ELF-1 (cell line): Measurements from ENCODE around the gene SLC35G3.
"Not testable (repeated sequence)": the region's sequence is repeated elsewhere in the genome, so short reads cannot be mapped to it uniquely, and the experiment has no call there.

ENCODE experiments used
- DNase-seq: peaks from one replicate; pipeline ENCODE4 v3.0.0-alpha.2; 2016; ENCODE audit warnings: low read depth, low spot score

The SLC35G3 gene

DNA sequence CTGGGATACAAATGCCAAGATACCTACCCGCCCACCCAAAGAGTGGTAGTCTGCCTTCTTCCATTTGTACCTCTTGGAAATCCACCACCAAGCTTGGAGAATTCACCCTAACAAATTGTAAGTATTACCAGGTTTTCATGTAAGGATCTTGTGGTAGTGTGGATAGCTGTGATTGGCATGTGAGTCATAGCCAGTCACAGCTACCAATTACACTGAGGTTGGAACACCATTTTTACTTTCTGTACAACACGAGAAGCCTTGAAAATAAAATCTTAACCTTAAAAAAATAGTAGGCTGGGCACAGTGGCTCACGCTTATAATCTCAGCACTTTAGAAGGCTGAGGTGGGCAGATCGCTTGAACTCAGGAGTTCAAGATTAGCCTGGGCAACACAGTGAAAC, 18.5 kb upstream of the SLC35G3 start:
- no peak for DNase-seq

DNA sequence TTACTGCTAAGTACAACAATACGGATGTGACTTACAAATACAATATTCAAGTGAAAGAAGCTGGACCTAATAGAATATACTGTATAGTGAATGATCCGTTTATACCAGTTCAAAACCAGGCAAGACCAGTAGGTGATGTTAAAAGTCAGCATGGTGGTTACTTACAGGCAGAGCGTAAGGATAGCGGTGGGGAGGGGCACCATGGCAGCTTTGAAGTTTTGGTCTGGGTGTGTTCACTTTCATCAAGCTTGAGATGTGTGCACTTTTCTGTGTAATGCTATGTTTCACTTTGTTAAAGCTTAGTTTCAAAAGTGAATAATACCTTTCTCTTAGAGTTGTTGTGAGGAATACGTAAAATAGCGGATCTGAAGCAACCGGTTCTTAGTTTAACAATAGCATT, 16.5 kb upstream of the SLC35G3 start:
- no peak for DNase-seq

DNA sequence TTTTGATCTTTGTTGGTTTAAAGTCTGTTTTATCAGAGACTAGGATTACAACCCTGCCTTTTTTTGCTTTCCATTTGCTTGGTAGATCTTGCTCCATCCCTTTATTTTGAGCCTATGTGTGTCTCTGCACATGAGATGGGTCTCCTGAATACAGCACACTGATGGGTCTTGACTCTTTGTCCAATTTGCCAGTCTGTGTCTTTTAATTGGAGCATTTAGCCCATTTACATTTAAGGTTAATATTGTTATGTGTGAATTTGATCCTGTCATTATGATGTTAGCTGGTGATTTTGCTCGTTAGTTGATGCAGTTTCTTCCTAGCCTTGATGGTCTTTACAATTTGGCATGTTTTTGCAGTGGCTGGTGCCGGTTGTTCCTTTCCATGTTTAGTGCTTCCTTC, 8.4 kb upstream of the SLC35G3 start:
- not testable (repeated sequence) for DNase-seq

DNA sequence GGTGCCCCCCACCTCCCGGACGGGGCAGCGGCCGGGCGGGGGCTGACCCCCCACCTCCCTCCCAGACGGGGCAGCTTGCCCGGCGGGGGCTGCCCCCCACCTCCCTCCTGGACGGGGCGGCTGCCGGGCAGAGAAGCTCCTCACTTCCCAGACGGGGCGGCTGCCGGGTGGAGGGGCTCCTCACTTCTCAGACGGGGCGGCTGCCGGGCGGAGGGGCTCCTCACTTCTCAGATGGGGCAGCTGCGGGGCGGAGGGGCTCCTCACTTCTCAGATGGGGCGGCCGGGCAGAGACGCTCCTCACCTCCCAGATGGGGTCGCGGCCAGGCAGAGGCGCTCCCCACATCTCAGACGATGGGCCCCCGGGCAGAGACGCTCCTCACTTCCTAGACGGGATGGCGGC, 869 bp upstream of the SLC35G3 start:
- DNase-seq: not testable (repeated sequence)

DNA sequence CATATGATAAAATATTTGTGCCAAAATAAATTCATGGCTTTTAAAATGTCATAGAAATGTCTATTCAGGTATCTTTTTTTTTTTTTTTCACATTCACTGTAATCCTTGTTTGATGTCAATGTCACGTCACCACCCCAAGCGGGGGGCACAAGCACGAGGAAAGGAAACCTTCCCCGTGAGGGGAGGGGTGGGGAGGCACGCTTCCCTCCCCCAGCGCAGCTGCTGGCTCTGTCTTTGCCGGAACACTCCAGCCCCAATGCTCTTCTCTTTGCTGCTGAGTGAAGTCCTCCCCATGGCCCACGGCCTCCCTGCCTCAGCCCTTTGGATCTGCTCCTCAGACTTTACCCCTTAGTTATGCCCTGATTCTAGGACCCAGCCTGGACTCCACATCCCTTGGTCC, 1.5 kb downstream of the SLC35G3 start:
- DNase-seq: no peak

DNA sequence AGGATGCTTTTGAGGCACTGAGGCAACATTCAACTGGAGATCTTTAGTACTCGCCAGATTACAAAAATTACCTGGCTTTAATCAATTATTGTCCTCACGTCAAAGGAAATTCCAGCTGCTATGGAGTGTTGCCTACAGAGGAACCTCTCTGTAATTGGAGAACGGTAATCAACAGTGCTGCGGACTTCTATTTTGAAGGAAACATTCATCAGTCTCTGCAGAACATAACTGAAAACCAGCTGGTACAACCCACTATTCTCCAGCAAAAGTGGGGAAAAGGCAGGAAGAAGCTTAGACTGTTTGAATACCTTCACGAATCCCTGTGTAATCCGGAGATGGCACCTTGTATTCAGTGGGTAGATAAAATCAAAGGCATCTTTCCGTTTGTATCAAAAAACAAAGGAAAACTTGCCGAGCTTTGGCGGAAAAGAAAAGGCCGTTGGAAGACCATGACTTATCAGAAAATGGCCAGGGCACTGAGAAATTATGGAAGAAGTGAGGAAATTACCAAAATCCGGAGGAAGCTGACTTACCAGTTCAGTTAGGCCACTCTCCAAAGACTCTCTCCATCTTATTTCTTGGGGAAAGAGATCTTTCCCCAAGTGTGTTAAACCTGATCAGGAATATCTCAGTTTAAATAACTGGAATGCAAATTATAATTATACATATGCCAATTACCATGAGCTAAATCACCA, 3.0 kb downstream of the SLC35G3 start:
- DNase-seq: no peak

DNA sequence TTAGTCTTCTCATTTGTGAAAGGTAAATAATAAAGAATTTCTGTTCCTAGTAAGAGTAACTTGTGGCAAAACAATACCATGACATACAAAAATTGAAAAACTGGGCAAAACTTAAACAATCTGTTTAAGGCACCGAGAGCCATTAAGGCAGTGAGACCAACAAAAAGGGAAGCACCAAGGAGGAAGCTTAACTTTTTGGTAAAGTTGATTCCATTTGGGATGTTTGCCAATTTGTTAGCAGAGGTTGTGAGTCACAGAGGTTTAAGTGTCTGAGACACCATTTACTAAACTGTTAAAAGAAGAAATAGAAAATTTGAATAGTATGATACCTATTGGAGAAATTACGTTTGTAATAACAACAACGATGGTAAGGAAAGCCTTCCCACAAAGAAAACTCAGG, 4.9 kb downstream of the SLC35G3 start:
- DNase-seq: no peak

DNA sequence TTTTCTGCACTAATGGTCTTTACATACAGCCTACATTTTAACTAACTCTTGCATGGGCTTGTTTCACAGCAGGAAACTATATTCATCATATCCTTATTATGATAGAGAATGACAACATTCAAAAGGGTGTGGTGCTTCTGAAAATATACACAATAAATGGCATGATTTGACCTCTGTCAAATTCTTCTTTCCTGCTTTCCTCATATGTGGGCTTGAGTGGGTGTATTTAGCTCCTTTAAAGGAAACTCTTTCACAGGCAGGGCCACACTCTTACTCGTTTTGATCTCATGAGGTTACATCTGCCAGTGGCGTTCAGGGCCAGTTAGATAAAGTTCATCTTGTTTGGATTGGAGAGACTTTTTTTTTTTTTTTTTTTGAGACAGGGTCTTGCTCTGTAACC, 6.1 kb downstream of the SLC35G3 start:
- DNase-seq: no peak

DNA sequence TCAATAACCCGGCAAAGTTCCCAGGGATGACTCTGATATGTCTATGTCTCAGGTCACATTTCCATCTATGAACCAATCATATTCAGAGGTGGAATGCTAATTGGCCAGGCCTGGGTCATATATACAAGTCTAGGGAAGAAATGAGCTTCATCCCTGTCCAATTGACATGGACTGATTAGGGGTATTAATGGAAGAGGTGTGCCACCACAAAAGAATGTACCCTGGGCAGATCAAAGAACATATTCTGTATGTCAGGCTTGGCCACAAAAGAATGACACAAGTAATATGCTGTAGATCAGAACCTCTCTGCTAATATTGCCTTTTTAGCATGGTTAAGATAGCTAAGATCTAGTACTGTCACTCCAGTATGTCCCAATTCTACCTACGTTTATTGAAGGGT, 6.7 kb downstream of the SLC35G3 start:
- no peak for DNase-seq

DNA sequence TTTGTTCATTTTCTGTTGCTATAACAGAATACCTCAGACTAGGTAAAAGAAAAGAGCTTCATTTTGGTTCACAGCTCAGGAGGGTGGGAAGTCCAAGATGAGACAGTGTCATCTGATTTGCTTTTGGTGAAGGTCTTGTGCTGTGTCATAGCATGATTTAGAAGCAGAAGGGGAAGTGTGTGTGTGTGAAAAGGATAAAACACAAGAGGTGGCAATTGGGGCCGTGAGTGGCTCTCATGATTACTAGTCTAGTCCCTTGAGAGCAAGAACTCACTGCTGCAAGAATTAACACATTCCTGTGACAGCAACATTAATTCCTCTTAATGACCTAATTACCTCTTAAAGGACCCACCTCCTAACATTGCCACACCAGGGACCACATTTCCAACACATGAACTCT, 8.3 kb downstream of the SLC35G3 start:
- no peak for DNase-seq

DNA sequence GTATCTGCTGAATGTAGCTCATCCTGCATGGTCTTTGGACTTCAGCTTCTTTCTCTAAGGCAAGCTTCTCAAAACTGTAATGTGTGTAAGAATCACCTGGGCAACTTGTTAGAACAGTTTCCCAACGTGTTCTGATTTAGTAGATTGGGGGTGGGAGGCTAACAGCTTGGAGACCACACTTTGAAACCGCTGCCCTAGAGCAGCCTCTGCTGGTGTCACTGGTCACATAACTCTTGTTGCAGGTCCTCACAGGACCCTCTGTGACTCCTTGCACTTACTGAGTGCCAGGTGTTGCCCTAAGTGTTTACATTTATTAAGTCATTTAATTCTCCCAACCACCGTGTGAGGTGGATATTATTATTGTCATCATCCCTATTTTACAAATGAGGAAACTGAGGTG, 9.9 kb downstream of the SLC35G3 start:
- DNase-seq: no peak

DNA sequence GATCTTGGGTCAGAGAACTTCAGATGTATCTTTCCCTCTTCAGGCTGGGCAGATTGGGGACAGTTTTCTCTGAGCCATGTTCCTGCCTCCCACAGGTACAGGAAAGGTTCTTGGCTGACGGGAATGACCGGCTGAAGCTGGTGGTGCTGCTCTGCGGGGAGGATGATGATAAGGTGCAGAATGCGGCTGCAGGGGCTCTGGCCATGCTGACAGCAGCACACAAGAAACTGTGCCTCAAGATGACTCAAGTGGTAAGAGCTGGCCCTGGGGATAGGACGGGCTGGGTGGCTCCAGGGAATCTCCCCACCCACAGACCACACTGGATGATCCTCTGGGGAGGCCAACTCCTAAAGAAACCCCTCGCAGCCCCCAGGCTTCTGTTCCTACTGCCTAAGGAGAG, 10.9 kb downstream of the SLC35G3 start:
- no peak for DNase-seq

DNA sequence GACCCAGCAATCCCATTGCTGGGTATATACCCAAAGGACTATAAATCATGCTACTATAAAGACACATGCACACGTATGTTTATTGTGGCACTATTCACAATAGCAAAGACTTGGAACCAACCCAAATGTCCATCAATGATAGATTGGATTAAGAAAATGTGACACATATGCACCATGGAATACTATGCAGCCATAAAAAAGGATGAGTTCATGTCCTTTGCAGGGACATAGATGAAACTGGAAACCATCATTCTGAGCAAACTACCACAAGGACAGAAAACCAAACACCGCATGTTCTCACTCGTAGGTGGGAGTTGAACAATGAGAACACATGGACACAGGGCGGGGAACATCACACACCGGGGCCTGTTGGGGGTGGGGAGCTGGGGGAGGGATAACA, 14.8 kb downstream of the SLC35G3 start:
- not testable (repeated sequence) for DNase-seq

DNA sequence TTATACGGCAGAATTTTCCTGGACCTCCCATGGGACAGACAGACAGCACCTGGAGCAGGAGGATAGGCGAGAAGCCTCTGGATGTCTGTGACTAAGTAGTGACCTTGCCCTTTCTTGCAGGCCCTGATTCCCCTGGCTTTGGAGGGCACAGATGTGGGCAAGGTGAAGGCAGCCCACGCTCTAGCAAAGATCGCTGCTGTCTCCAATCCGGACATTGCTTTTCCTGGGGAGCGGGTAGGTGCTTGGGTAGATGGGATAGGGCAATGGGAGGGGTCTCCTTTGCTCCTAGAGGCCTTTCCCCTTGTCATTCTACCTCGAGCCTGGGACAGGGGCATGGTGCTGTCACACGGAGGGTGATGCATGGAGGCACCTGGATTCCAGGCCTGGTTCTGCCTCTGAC, 17.3 kb downstream of the SLC35G3 start:
- DNase-seq: no peak

DNA sequence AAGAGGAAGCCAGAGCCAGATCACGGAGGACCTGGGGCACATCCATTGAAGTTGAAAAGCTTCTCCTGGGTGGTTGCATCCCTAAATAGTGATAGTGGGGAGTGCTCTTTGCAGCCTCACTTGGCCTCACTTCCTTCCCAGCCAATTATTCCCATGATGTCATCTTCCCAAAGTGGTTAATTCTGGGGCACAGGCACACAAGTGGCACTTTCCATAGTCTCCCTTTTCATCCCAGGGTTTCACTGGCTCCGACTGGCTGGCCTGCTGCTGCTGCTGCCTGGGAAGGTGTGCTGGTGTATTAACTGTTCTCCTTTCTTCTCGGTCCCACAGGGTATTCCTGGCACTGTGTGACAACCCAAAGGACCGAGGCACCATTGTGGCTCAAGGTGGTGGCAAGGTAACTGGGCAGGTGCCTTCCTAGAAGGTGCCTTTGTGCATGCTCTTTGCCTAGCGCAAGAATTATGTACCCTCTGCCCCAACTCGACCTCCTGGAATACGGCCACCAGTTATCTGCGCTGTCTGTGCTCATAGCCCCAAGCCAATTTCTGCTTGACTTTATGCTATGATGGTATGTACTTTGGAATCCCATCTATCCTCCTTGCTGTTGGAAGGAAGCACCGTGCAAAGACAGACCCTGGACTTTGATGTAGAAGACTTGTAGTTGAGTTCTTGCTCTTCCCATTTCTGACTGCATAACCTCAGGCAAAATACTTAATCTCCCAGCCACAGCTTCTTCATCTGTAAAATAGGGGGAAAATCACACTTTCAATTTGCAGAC, 18.4 kb downstream of the SLC35G3 start:
- no peak for DNase-seq

DNA sequence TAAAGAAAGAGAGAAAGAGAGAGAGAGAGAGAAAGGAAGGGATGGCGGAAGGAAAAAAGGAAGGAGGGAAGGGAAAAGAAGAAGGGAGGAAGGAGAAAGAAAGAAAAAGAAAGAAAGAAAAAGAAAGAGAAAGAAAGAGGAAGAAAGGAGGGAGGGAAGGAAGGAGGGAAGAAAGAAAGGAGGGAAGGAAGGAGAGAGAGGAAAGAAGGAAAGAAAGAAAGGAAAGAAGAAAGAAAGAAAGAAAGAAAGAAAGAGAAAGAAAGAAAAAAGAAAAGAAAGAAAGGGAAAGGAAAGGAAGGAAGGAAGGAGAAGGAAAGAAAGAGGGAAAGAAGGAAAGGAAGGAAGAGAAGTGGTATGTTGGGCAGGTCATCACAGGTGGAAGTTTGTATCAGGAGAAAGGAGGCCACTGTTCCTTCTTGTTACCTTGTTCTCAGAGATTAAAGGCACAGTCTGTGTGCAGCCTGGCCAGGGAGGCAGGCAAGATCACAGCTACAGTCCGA, 19.3 kb downstream of the SLC35G3 start:
- no peak for DNase-seq

DNA sequence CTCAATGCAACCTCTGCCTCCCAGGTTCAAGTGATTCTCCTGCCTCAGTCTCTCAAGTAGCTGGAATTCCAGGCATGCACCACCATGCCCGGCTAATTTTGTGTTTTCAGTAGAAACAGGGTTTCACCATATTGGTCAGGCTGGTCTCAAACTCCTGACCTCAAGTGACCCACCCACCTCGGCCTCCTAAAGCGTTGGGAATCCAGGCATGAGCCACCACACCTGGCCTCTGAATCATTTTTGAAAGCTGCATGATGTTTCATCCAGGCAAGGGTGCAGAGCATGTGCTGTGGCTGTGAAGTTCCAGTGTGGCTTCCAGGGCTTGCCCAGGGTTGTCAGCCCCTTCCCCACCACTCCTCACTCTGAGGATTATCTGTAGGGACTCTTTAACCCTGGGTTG, 21.9 kb downstream of the SLC35G3 start:
- DNase-seq: not testable (repeated sequence)

DNA sequence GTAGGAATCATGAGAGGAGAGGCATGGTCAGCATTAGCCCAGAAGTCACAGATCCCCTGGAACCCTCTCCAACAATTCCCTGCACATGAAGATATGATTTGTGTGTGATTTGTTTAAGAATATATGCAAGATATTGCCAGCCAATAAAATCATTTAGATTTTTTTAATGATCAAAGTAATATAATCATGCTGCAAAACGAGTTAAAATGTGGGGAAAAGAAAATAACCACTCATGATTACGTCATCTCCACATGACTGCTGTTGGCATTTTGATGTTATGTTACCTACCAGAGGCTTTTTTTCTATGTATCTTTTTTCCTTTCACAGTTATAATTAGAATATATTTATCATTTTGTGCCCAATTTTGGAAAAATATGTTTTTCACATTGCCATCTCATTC, 22.4 kb downstream of the SLC35G3 start:
- DNase-seq: no peak

DNA sequence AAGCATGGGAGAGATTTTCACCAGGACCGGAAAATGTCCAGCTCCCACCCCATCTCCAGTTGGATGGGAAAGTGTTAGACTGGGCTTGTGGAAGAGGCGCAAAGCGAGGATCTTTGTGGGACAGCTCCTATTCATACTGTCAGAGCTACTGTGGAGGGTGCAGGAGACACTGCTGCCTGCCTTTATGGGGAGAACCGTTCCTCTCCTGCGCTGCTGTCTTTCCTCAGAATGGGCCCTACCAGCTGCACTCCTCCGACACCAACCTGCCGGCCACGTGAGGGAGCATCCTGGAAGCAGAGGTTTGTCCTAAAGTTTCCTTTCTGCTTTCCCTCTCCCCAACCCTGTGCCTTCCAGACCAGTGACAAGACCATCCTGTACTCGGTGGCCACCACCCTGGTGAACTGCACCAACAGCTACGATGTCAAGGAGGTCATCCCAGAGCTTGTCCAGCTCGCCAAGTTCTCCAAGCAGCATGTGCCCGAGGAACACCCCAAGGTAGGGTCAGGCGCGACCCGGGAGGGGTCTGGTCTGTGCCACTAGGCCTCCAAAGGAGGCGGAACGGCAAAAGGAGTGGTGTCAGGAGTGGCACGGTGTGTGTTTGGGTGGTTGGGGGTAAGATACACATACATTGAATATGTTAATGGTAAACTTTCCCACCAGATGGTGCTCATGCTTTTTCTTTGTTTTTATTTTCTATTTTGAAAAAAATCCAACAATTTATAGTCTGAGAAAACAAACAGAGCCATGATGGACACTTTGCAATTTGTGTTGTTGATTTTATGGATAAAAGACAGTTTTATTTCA, 23.0 kb downstream of the SLC35G3 start:
- DNase-seq: no peak

DNA sequence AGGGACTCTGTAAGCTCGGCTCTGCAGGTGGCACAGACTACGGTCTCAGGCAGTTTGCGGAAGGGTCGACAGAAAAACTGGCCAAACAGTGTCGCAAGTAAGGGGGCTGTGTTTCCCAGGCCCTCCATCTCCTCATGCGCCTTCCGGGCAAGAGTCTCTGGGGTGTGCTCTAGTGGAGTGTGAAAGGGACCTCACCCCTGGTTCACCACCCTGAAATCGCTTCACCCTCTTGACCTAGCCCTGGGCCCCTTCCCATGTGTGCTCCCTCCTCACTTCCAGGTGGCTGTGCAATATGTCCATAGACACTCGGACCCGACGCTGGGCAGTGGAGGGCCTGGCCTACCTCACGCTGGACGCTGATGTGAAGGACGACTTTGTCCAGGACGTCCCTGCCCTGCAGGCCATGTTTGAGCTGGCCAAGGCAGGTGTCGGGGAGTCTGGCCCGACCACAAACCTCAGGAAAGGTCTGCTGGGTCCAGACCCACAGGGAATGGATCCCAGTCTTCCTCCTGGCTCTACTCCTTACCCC, 24.3 kb downstream of the SLC35G3 start:
- DNase-seq: no peak

DNA sequence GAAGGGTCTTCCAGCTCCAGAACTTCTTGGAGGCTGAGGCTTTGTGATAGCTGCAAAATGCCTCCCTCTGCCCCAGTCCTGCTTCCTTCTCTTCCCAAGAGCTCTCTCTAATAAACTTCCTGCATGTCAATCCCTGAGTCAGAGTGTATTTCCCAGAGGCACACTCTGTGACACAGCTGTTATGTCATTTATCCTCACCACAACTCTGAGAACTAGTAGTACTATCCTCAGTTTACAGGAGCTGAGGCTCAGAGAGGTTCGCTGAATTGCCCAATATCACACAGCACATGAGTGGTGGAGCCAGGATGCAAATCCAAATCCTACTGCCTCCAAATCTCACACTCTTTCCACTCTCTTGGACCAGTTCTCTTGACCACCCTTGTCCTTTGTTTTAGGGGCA, 26.5 kb downstream of the SLC35G3 start:
- DNase-seq: no peak

DNA sequence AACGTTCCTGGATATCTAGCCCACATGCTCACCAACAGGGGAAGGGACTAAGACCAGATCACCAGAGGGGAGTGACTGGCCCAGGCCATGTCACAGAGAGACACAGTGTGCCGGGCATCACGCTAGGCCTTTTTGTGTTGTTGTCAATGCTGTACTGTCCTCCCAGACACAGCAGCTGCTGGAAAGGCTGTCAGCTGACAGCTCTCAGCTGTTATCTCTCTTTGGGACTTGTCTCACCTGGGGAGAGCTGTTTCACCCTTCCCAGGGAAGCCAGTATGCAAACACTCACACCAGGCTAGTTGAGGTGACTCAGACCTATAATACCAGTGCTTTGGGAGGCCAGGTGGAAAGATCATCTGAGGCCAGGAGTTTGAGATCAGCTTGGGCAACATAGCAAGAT, 27.1 kb downstream of the SLC35G3 start:
- DNase-seq: no peak
